ENCODE results near the gene RUNX2. TPM values are rescaled to one million over a fixed set of nuclear protein-coding genes. Genes with fewer than 3 reads are reported as not detected.

RUNX2 gene
- total and polyA plus RNA-seq, 10 of the 15 experiments (the other 5 are each of a cell fraction or from before 2014, with no cell fraction given) = 0.01 to 0.77 (median 0.15) TPM; not detected in 3

- TF ChIP-seq BCLAF1 (IDR thresholded peaks at IDR 0.05) (no peak), NFYA (IDR thresholded peaks at IDR 0.05; ENCODE audit: borderline replicate concordance, low read depth, low read length) (no peak), HDAC6 (IDR thresholded peaks at IDR 0.05; ENCODE audit: unreplicated experiment) (no peak)
- TF ChIP-seq, protein P1, sequence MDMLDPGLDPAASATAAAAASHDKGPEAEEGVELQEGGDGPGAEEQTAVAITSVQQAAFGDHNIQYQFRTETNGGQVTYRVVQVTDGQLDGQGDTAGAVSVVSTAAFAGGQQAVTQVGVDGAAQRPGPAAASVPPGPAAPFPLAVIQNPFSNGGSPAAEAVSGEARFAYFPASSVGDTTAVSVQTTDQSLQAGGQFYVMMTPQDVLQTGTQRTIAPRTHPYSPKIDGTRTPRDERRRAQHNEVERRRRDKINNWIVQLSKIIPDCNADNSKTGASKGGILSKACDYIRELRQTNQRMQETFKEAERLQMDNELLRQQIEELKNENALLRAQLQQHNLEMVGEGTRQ (IDR thresholded peaks at IDR 0.05; ENCODE audit: borderline replicate concordance, low read depth, low read length) = no peak
These were observed 215.4 kb downstream of the RUNX2 start (continued) for GRCh38 chr6:45543298-45544235.

- Histone ChIP-seq H2AFZ (ENCODE audit: control insufficient read depth, low read depth, low read length) (no peak overlapping the region), H3K79me2 (ENCODE audit: control insufficient read depth, insufficient read depth, low read length) (no peaks in the 10 kb centered on the region), H3K9me3 (replicated peaks; ENCODE audit: control insufficient read depth, insufficient read depth, low read length) (no peaks in the 10 kb centered on the region; the same call in 2 of the 3 replicates), H3K27me3 (replicated peaks in 1 of 2; ENCODE audit: control insufficient read depth in 2 of 2, insufficient read depth in 2 of 2, low read length in 1 of 2) (peaks cover 0 to 2% of the 10 kb centered on the region in 2 experiments; a peak in 1 of 4 replicates), H3K36me3 (ENCODE audit: control insufficient read depth in 2 of 2, insufficient read depth in 2 of 2, low read length in 1 of 2) (no peaks in the 10 kb centered on the region), H4K20me1 (ENCODE audit: control insufficient read depth, insufficient read depth) (no peaks in the 10 kb centered on the region), H3K27ac (ENCODE audit: control insufficient read depth, insufficient read depth) (no peak overlapping the region), H3K9ac (ENCODE audit: control insufficient read depth, insufficient read depth, low read length) (no peak overlapping the region), H3K4me2 (ENCODE audit: control insufficient read depth, insufficient read depth) (no peak overlapping the region), H3K4me1 (ENCODE audit: control insufficient read depth, insufficient read depth, low read length) (no peaks in the 10 kb centered on the region), H3K4me3 (no peak overlapping the region)
- intact Hi-C loops (cut with micrococcal nuclease; ENCODE audit: unreplicated experiment) = no loop called here
- RAD21 ChIA-PET (ENCODE audit: unreplicated experiment) = no interaction called here
- SMC1A ChIA-PET (ENCODE audit: uncharacterized antibody, unreplicated experiment) = interaction anchor here (1.1 to 1.6 kb wide), 2 partner anchors 117 to 169 kb away, joined by 3 read pairs; no protein-coding TSS in a partner anchor
- in situ Hi-C loops (cut with MboI) = no loop called here
- POLR2A ChIA-PET = interaction anchor here (0.6 kb wide), 1 partner anchor 16 kb away, joined by 4 read pairs; no protein-coding TSS in a partner anchor
- CTCF ChIA-PET = interaction anchor here (1.0 kb wide), 1 partner anchor 44 kb away, joined by 3 read pairs; no protein-coding TSS in a partner anchor
- WGBS (ENCODE audit: insufficient coverage, insufficient replicate concordance, low lambda C conversion rate, missing lambda C conversion rate) = 82% methylated on average over 2 of the region's 2 CpGs
- DNase-seq (ENCODE audit: low read depth, low spot score) (no peak), FAIRE-seq (no peak), ATAC-seq (no peak)
- no TSS peak for BruUV-seq (replicated peaks)
- no peak for TF ChIP-seq CBX3 (IDR thresholded peaks at IDR 0.05; ENCODE audit: borderline replicate concordance, low read depth)
- TF ChIP-seq NFXL1 (IDR thresholded peaks at IDR 0.05; ENCODE audit: borderline replicate concordance) = no peak
- no peak for TF ChIP-seq SPI1 (IDR thresholded peaks at IDR 0.05; ENCODE audit: borderline replicate concordance, insufficient read depth, low read depth, low read length)
- no peak for TF ChIP-seq ZBTB11 (CRISPR knock-in tag; IDR thresholded peaks at IDR 0.05)
- TF ChIP-seq CHD1 (IDR thresholded peaks at IDR 0.05; ENCODE audit: low read depth, low read length) = no peak
- no peak for TF ChIP-seq FOXM1 (IDR thresholded peaks at IDR 0.05; ENCODE audit: low read depth, low read length)
- TF ChIP-seq MTA2 (IDR thresholded peaks at IDR 0.05; ENCODE audit: low read depth) = no peak
- TF ChIP-seq DPF2 (IDR thresholded peaks at IDR 0.05) = no peak
- TF ChIP-seq SIN3A (IDR thresholded peaks at IDR 0.05; ENCODE audit: low read depth, low read length) = no peak
- TF ChIP-seq RAD51 (IDR thresholded peaks at IDR 0.05) = no peak
These were observed 217.3 kb downstream of the RUNX2 start for GRCh38 chr6:45545416-45545815.
